H1 (cell line): ENCODE data around the gene THOC6. TPM values are rescaled to one million over a fixed set of nuclear protein-coding genes. Genes with fewer than 3 reads are reported as not detected.
A peak's percentile ranks its signal among the peaks of the same experiment; 100 is the strongest.

Source experiments
- ATF2 ChIP-seq: IDR thresholded peaks from 2 replicates; pipeline ENCODE4 v1.6.1; 2012; ENCODE audit warnings: low read length, inconsistent platforms
- BACH1 ChIP-seq: IDR thresholded peaks from 2 replicates; pipeline ENCODE4 v1.6.1; 2012; ENCODE audit warnings: low read length, improper control_type of control experiment
- CHD1 ChIP-seq: IDR thresholded peaks from 2 replicates; pipeline ENCODE4 v1.6.1; 2012; ENCODE audit warnings: low read depth, low read length, improper control_type of control experiment
- CHD2 ChIP-seq: IDR thresholded peaks from 2 replicates; pipeline ENCODE4 v1.6.1; 2012; ENCODE audit warnings: low read length, improper control_type of control experiment
- EGR1 ChIP-seq: IDR thresholded peaks from 2 replicates; pipeline ENCODE4 v1.6.1; 2011; ENCODE audit warnings: low read depth, low read length, borderline replicate concordance
- EP300 ChIP-seq, 2 experiments: IDR thresholded peaks; 1 replicate in 1 of 2; 2 replicates in 1 of 2; pipeline ENCODE4 v1.6.1; 2011 to 2012; ENCODE audit warnings: low read depth in 2 of 2, low read length in 2 of 2, mild to moderate bottlenecking in 2 of 2, borderline replicate concordance in 1 of 2, inconsistent platforms in 1 of 2, moderate library complexity in 1 of 2
- FOSL1 ChIP-seq: IDR thresholded peaks from 2 replicates; pipeline ENCODE4 v1.6.1; 2011; ENCODE audit warnings: mild to moderate bottlenecking, low read depth, low read length, moderate library complexity; ENCODE audit not compliant: insufficient read depth
- HDAC2 ChIP-seq, 2 experiments: fragments of 300-600 bp in 1 of 2; sonication (generic) in 1 of 2; IDR thresholded peaks; 2 replicates each; pipeline ENCODE4 v1.6.1; 2011 to 2012; ENCODE audit warnings: low read depth in 2 of 2, low read length in 2 of 2, mild to moderate bottlenecking in 2 of 2, moderate library complexity in 2 of 2, borderline replicate concordance in 1 of 2, inconsistent platforms in 1 of 2
- KDM4A ChIP-seq: IDR thresholded peaks from one replicate; pipeline ENCODE4 v1.7.1; 2012; ENCODE audit warnings: low read depth, mild to moderate bottlenecking, moderate library complexity, low read length, inconsistent platforms; ENCODE audit not compliant: severe bottlenecking
- MAX ChIP-seq: IDR thresholded peaks from 2 replicates; pipeline ENCODE4 v1.6.1; 2012; ENCODE audit warnings: inconsistent platforms
- PHF8 ChIP-seq: fragments of 200-600 bp; sonication (generic); conservative IDR thresholded peaks from 2 replicates; pipeline ENCODE4 v1.7.1; 2012; ENCODE audit warnings: low read depth, mild to moderate bottlenecking, inconsistent platforms, low read length, moderate library complexity
- POLR2AphosphoS5 ChIP-seq: IDR thresholded peaks from 2 replicates; pipeline ENCODE4 v1.6.1; 2011; ENCODE audit warnings: low read depth, low read length
- RBBP5 ChIP-seq: IDR thresholded peaks from 2 replicates; pipeline ENCODE4 v1.7.1; 2012; ENCODE audit warnings: low read depth, mild to moderate bottlenecking, inconsistent platforms, low read length, moderate library complexity, borderline replicate concordance
- RNF2 ChIP-seq: fragments of 200-900, 300-1000 bp; sonication (generic); IDR thresholded peaks from 2 replicates; pipeline ENCODE4 v1.7.1; 2016; ENCODE audit warnings: borderline replicate concordance, low read depth, mild to moderate bottlenecking, antibody characterized with exemption, low read length; ENCODE audit not compliant: poor library complexity, severe bottlenecking; ENCODE audit errors: missing control alignments
- RXRA ChIP-seq: IDR thresholded peaks from 2 replicates; pipeline ENCODE4 v1.6.1; 2011; ENCODE audit warnings: low read depth, mild to moderate bottlenecking, low read length, moderate library complexity; ENCODE audit not compliant: insufficient read depth
- SIRT6 ChIP-seq: IDR thresholded peaks from one replicate; pipeline ENCODE4 v1.7.1; 2012; ENCODE audit warnings: low read length, inconsistent platforms
- SIX5 ChIP-seq: IDR thresholded peaks from 2 replicates; pipeline ENCODE4 v1.6.1; 2011; ENCODE audit warnings: mild to moderate bottlenecking, low read depth, low read length
- SP1 ChIP-seq: IDR thresholded peaks from 2 replicates; pipeline ENCODE4 v1.6.1; 2011; ENCODE audit warnings: low read depth, low read length
- SP4 ChIP-seq: IDR thresholded peaks from 2 replicates; pipeline ENCODE4 v1.6.1; 2012; ENCODE audit warnings: low read length, inconsistent platforms
- SRF ChIP-seq: IDR thresholded peaks from 2 replicates; pipeline ENCODE4 v1.6.1; 2011; ENCODE audit warnings: mild to moderate bottlenecking, low read depth, low read length, moderate library complexity
- TEAD4 ChIP-seq: IDR thresholded peaks from 2 replicates; pipeline ENCODE4 v1.6.1; 2012; ENCODE audit warnings: low read depth, low read length, inconsistent platforms, mixed read lengths
- polyA plus RNA-seq, 7 experiments: library from polyadenylated mRNA; depleted of rRNA in 3 of 7; stranded (reverse) in 5 of 7; unstranded in 2 of 7; fragments of >200 nt in 5 of 7; fragments of 200-250 nt in 2 of 7; gene quantifications; 1 replicate in 5 of 7; 2 replicates in 1 of 7; 4 replicates in 1 of 7; pipeline versions ENCODE4 v1.2.1 to v1.2.3, GENCODE V29; 2011 to 2013; ENCODE audit warnings: missing spikeins in 2 of 7, mixed read lengths in 2 of 7
- total RNA-seq: library from RNA; stranded (reverse); fragmentation: NEBNext Ultra II Directional; extraction: Animal tissue kit (Norgen Biotek cat#: 25700); gene quantifications from 2 replicates; pipeline ENCODE4 v1.2.1, GENCODE V29; 2021

THOC6 gene
- total and polyA plus RNA-seq, 2 of the 8 experiments (the other 6 are each of a cell fraction or from before 2014, with no cell fraction given) = 78.5 to 111 TPM

GRCh38 chr16:2980227-2981176, 43.3 kb upstream of the THOC6 start, which contains the start of gene PKMYT1 (continued):
- TF ChIP-seq POLR2AphosphoS5 = no peak; the same call in 1 of the 2 replicates
- no peak for TF ChIP-seq MAX
- TF ChIP-seq KDM4A = peak; percentile 89
- TF ChIP-seq RNF2 = no peak
- no peak for TF ChIP-seq FOSL1
- peak in 1 of 2 experiments; percentile 24; a peak in 1 of 4 replicates for TF ChIP-seq HDAC2 (IDR thresholded peaks at IDR 0.05; ENCODE audit: borderline replicate concordance in 1 of 2, low read depth in 2 of 2, low read length in 2 of 2)
- TF ChIP-seq SP4 = no peak
- no peak for TF ChIP-seq SIX5
- peak; percentile 90 for TF ChIP-seq EGR1
- TF ChIP-seq SRF = no peak
- peak; percentile 71 for TF ChIP-seq PHF8
- no peak for TF ChIP-seq RXRA
- no peak for TF ChIP-seq CHD1
- TF ChIP-seq TEAD4 = no peak
- no peak for TF ChIP-seq EP300 (IDR thresholded peaks at IDR 0.05; ENCODE audit: borderline replicate concordance in 1 of 2, low read depth in 2 of 2, low read length in 2 of 2)
- no peak for TF ChIP-seq SIRT6
- no peak; the same call in 1 of the 2 replicates for TF ChIP-seq SP1
- no peak for TF ChIP-seq CHD2
- TF ChIP-seq BACH1 = peak; percentile 74; the same call in 1 of the 2 replicates
- TF ChIP-seq ATF2 = no peak
- TF ChIP-seq RBBP5 = 0 out of 2 replicates have a peak, but pooled peaks have one; percentile 62
